HEK293 (cell line): Measurements from ENCODE around the gene PLIN5.

Experiments
- CTCF ChIP-seq: fragments of 450-650 bp; formaldehyde crosslinking; IDR thresholded peaks from 2 replicates; pipeline ENCODE4 v1.5.1; 2016; ENCODE audit warnings: missing biosample characterization, missing genetic modification characterization
- GLI2 ChIP-seq: fragments of 450-650 bp; formaldehyde crosslinking; IDR thresholded peaks from 2 replicates; pipeline ENCODE4; 2017; ENCODE audit warnings: missing biosample characterization, missing genetic modification characterization, low read depth, borderline replicate concordance
- RBAK ChIP-seq: fragments of 450-650 bp; formaldehyde crosslinking; IDR thresholded peaks from 2 replicates; pipeline ENCODE4 v1.5.1; 2016; ENCODE audit warnings: missing biosample characterization, missing genetic modification characterization
- SP2 ChIP-seq: fragments of 450-650 bp; formaldehyde crosslinking; IDR thresholded peaks from 2 replicates; pipeline ENCODE4 v1.5.1; 2016; ENCODE audit warnings: missing biosample characterization, missing genetic modification characterization
- SP3 ChIP-seq: fragments of 450-650 bp; formaldehyde crosslinking; IDR thresholded peaks from 2 replicates; pipeline ENCODE4 v1.5.1; 2016; ENCODE audit warnings: missing biosample characterization, missing genetic modification characterization
- ZBTB49 ChIP-seq: fragments of 450-650 bp; formaldehyde crosslinking; IDR thresholded peaks from 2 replicates; pipeline ENCODE4 v1.5.1; 2016; ENCODE audit warnings: missing biosample characterization, missing genetic modification characterization, low read depth
- ZEB2 ChIP-seq: fragments of 450-650 bp; formaldehyde crosslinking; IDR thresholded peaks from 2 replicates; pipeline ENCODE4 v1.5.1; 2016; ENCODE audit warnings: missing biosample characterization, missing genetic modification characterization
- ZNF133 ChIP-seq: fragments of 450-650 bp; formaldehyde crosslinking; IDR thresholded peaks from 2 replicates; pipeline ENCODE4 v1.5.1; 2016; ENCODE audit warnings: missing biosample characterization, missing genetic modification characterization
- ZNF239 ChIP-seq: fragments of 450-650 bp; formaldehyde crosslinking; IDR thresholded peaks from 2 replicates; pipeline ENCODE4 v1.5.1; 2016; ENCODE audit warnings: missing biosample characterization, missing genetic modification characterization
- ZNF274 ChIP-seq, 2 experiments: fragments of 200-500 bp in 1 of 2; fragments of 450-650 bp in 1 of 2; sonication (Bioruptor generic) in 1 of 2; formaldehyde crosslinking in 1 of 2; IDR thresholded peaks; 2 replicates each; pipeline versions ENCODE4 v1.5.1 to v1.6.1; 2014 to 2016; ENCODE audit warnings: borderline replicate concordance in 1 of 2, inconsistent platforms in 1 of 2, low read length in 1 of 2, missing biosample characterization in 1 of 2, missing genetic modification characterization in 1 of 2
- ZNF366 ChIP-seq: fragments of 450-650 bp; formaldehyde crosslinking; conservative IDR thresholded peaks from 2 replicates; pipeline ENCODE4 v1.5.1; 2016; ENCODE audit warnings: missing biosample characterization, missing genetic modification characterization
- ZNF707 ChIP-seq: fragments of 450-650 bp; formaldehyde crosslinking; IDR thresholded peaks from 2 replicates; pipeline ENCODE4 v1.5.1; 2016; ENCODE audit warnings: missing biosample characterization, missing genetic modification characterization
- TF ChIP-seq, protein P1 (sequence below): fragments of 450-650 bp; formaldehyde crosslinking; IDR thresholded peaks from 2 replicates; pipeline ENCODE4 v1.5.1; 2016; ENCODE audit warnings: missing biosample characterization, missing genetic modification characterization

DNA sequence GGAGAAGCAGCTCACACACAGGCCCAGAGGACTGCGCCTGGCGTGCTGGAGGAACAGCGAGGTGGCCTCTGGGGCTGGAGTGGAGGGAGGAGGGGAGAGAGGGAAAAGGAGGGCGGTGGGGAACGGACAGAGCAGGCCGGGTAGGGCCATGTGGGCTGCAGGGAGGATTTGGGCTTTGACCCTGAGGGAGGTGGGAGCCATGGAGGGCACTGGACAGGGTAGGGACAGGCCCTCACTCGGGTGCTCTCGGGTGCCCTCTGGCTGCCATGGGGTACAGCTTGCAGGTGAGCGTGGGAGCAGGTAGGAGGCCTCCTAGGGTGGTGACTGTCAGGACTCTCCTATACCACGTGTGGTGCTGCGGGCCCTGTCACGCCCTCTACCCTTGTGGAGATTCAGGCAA, 39.6 kb downstream of the PLIN5 start:
- TF ChIP-seq SP3 = no peak
- TF ChIP-seq ZNF274 (IDR thresholded peaks at IDR 0.05; ENCODE audit: low read length) = no peak
- no peak for TF ChIP-seq ZNF274 (tag by site-specific recombination; IDR thresholded peaks at IDR 0.05; ENCODE audit: borderline replicate concordance)
- peak; percentile 55; the same call in 1 of the 2 replicates for TF ChIP-seq CTCF (tag by site-specific recombination)
- TF ChIP-seq ZNF133 (tag by site-specific recombination) = no peak
- no peak for TF ChIP-seq SP2 (tag by site-specific recombination)
- TF ChIP-seq, protein P1, sequence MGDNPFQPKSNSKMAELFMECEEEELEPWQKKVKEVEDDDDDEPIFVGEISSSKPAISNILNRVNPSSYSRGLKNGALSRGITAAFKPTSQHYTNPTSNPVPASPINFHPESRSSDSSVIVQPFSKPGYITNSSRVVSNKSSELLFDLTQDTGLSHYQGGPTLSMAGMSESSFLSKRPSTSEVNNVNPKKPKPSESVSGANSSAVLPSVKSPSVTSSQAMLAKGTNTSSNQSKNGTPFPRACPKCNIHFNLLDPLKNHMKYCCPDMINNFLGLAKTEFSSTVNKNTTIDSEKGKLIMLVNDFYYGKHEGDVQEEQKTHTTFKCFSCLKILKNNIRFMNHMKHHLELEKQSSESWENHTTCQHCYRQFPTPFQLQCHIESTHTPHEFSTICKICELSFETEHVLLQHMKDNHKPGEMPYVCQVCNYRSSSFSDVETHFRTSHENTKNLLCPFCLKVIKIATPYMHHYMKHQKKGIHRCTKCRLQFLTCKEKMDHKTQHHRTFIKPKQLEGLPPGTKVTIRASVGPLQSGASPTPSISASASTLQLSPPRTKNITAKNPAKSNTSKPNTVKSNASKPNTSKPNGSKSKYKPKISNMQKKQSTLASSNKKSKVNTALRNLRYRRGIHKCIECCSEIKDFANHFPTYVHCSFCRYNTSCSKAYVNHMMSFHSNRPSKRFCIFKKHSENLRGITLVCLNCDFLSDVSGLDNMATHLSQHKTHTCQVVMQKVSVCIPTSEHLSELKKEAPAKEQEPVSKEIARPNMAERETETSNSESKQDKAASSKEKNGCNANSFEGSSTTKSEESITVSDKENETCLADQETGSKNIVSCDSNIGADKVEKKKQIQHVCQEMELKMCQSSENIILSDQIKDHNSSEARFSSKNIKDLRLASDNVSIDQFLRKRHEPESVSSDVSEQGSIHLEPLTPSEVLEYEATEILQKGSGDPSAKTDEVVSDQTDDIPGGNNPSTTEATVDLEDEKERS = no peak
- no peak for TF ChIP-seq ZEB2 (tag by site-specific recombination)
- no peak for TF ChIP-seq RBAK (tag by site-specific recombination)
- no peak for TF ChIP-seq GLI2 (tag by site-specific recombination)
- no peak for TF ChIP-seq ZBTB49 (tag by site-specific recombination)
- no peak for TF ChIP-seq ZNF707 (tag by site-specific recombination)
- TF ChIP-seq ZNF366 = peak; percentile 51
- TF ChIP-seq ZNF239 (tag by site-specific recombination) = no peak
